ENCODE results near the gene P4HB. TPM values are rescaled to one million over a fixed set of nuclear protein-coding genes. Genes with fewer than 3 reads are reported as not detected.
A peak's percentile ranks its signal among the peaks of the same experiment; 100 is the strongest.

P4HB gene
- total RNA-seq, 1 donor from 2014 or later: 1,674 TPM

- DNase-seq (ENCODE audit: low read depth): peak; percentile 76
Measured at GRCh38 chr17:81898029-81898866, 37.9 kb upstream of the P4HB start.

- DNase-seq (ENCODE audit: low read depth): no peak
Measured at GRCh38 chr17:81895400-81895799, 35.1 kb upstream of the P4HB start.

GRCh38 chr17:81891303-81891552 lies 30.9 kb upstream of the P4HB start:
- DNase-seq (ENCODE audit: low read depth): no peak

GRCh38 chr17:81890447-81891302 lies 30.3 kb upstream of the P4HB start:
- DNase-seq (ENCODE audit: low read depth): peak; percentile 24

- no peak for DNase-seq (ENCODE audit: low read depth)
Measured at GRCh38 chr17:81889602-81890001, 29.3 kb upstream of the P4HB start.

GRCh38 chr17:81888988-81889595 lies 28.8 kb upstream of the P4HB start:
- DNase-seq (ENCODE audit: low read depth): no peak

- DNase-seq (ENCODE audit: low read depth): no peak
Measured at GRCh38 chr17:81888105-81888987, 28.0 kb upstream of the P4HB start.

GRCh38 chr17:81885869-81886548 lies 25.7 kb upstream of the P4HB start:
- peak; percentile 99 for DNase-seq (ENCODE audit: low read depth)

- peak; percentile 95 for DNase-seq (ENCODE audit: low read depth)
Measured at GRCh38 chr17:81885454-81885853, 25.1 kb upstream of the P4HB start.

GRCh38 chr17:81884968-81885367 lies 24.6 kb upstream of the P4HB start:
- DNase-seq (ENCODE audit: low read depth): no peak

- peak; percentile 96 for DNase-seq (ENCODE audit: low read depth)
Measured at GRCh38 chr17:81884520-81884919, 24.2 kb upstream of the P4HB start.

- no peak for DNase-seq (ENCODE audit: low read depth)
Measured at GRCh38 chr17:81879121-81879520, 18.8 kb upstream of the P4HB start.

- no peak for DNase-seq (ENCODE audit: low read depth)
Measured at GRCh38 chr17:81878294-81878693, 18.0 kb upstream of the P4HB start.

- no peak for DNase-seq (ENCODE audit: low read depth)
Measured at GRCh38 chr17:81877569-81877968, 17.2 kb upstream of the P4HB start.

- peak; percentile 92 for DNase-seq (ENCODE audit: low read depth)
Measured at GRCh38 chr17:81871387-81872230, 11.3 kb upstream of the P4HB start.

- DNase-seq (ENCODE audit: low read depth): no peak
Measured at GRCh38 chr17:81870981-81871386, 10.6 kb upstream of the P4HB start, which contains the start of gene ARHGDIA. ARHGDIA (minus strand) TSS chr17:81871337; CDS start chr17:81869930, 1,407 bp downstream.

- peak; percentile 57 for DNase-seq (ENCODE audit: low read depth)
Measured at GRCh38 chr17:81870131-81870980, 10.0 kb upstream of the P4HB start.
